K562 (cell line): Measurements from ENCODE around the gene TMEM126B. TPM values are rescaled to one million over a fixed set of nuclear protein-coding genes. Genes with fewer than 3 reads are reported as not detected.

ENCODE experiments used
- BRD4 ChIP-seq: fragments of 200-600 bp; sonication (generic); IDR thresholded peaks from 2 replicates; pipeline ENCODE4 v1.6.1; 2017; ENCODE audit warnings: inconsistent platforms
- ETV1 ChIP-seq: fragments of 450-650 bp; conservative IDR thresholded peaks from 2 replicates; pipeline ENCODE4 v1.6.1; 2016; ENCODE audit warnings: missing genetic modification characterization, control low read depth, low read depth, missing compliant biosample characterization
- ETV5 ChIP-seq: sonication (generic); formaldehyde crosslinking; IDR thresholded peaks from 2 replicates; pipeline ENCODE4 v1.4.0; 2020; ENCODE audit warnings: low read depth, mild to moderate bottlenecking, missing genetic modification reagents
- HDAC1 ChIP-seq, 2 experiments: fragments of 450-650 bp; IDR thresholded peaks; 2 replicates each; pipeline ENCODE4 v1.6.1; 2016 to 2017; ENCODE audit warnings: inconsistent platforms in 1 of 2, mild to moderate bottlenecking in 1 of 2, moderate library complexity in 1 of 2
- NCOA4 ChIP-seq: fragments of 450-650 bp; IDR thresholded peaks from 2 replicates; pipeline ENCODE4 v1.6.1; 2018; ENCODE audit warnings: mild to moderate bottlenecking; ENCODE audit not compliant: partially characterized antibody
- NONO ChIP-seq, 2 experiments: fragments of 200-400 bp in 1 of 2; fragments of 450-650 bp in 1 of 2; formaldehyde crosslinking in 1 of 2; IDR thresholded peaks; 2 replicates each; pipeline ENCODE4 v1.6.1; 2017; ENCODE audit warnings: low read depth in 2 of 2, mild to moderate bottlenecking in 2 of 2, moderate library complexity in 2 of 2, low read length in 1 of 2
- SNIP1 ChIP-seq: fragments of 450-650 bp; IDR thresholded peaks from 2 replicates; pipeline ENCODE4 v1.7.1; 2017; ENCODE audit warnings: low read depth, mild to moderate bottlenecking
- ZNF444 ChIP-seq: fragments of 250-450 bp; sonication (Bioruptor Pico); IDR thresholded peaks from 2 replicates; pipeline ENCODE4 v1.4.0; 2020; ENCODE audit warnings: mild to moderate bottlenecking, moderate library complexity
- ZNF507 ChIP-seq: conservative IDR thresholded peaks from 2 replicates; pipeline ENCODE4 v1.6.1; 2017; ENCODE audit warnings: missing genetic modification characterization, missing compliant biosample characterization
- ZNF830 ChIP-seq: fragments of 250-450 bp; sonication (Bioruptor Pico); IDR thresholded peaks from 2 replicates; pipeline ENCODE4 v1.5.0; 2021; ENCODE audit warnings: mild to moderate bottlenecking
- polyA plus RNA-seq, 8 experiments: library from polyadenylated mRNA; depleted of rRNA in 4 of 8; stranded (reverse) in 5 of 8; unstranded in 3 of 8; fragments of >200 nt; fragmentation: Nextera tagmentation in 2 of 8; fragmentation: Illumina TruSeq in 1 of 8; extraction: Ambion mirVana in 2 of 8; extraction: Trizol in 1 of 8; gene quantifications; 2 replicates each; pipeline versions ENCODE4 v1.2.1 to v1.2.3, GENCODE V29; 2011 to 2014; ENCODE audit warnings: inconsistent platforms in 1 of 8, missing spikeins in 1 of 8
- total RNA-seq, 7 experiments: library from RNA; depleted of rRNA in 6 of 7; stranded (reverse); fragments of >200 nt in 6 of 7; fragmentation: Illumina TruSeq in 2 of 7; extraction: Trizol in 2 of 7; gene quantifications; 2 replicates each; pipeline versions ENCODE4 v1.2.1 to v1.2.3, GENCODE V29; 2011 to 2021; ENCODE audit warnings: low replicate concordance in 1 of 7
- TF ChIP-seq, protein P1 (sequence below): fragments of 450-650 bp; IDR thresholded peaks from 2 replicates; pipeline ENCODE4 v1.6.1; 2016; ENCODE audit warnings: low read depth
- TF ChIP-seq, protein P2 (sequence below): fragments of 250-450 bp; sonication (Bioruptor Pico); IDR thresholded peaks from 2 replicates; pipeline ENCODE4 v1.5.0; 2021; ENCODE audit warnings: mild to moderate bottlenecking, moderate library complexity
- TF ChIP-seq, protein P3 (sequence below): fragments of 200-800 bp; sonication (Bioruptor generic); IDR thresholded peaks from 2 replicates; pipeline ENCODE4 v1.6.1; 2017; ENCODE audit warnings: missing genetic modification characterization, missing compliant biosample characterization

The TMEM126B gene
- total and polyA plus RNA-seq, 9 of the 15 experiments (the other 6 are each of a cell fraction or from before 2014, with no cell fraction given): 85.5 to 226 (median 164) TPM

DNA sequence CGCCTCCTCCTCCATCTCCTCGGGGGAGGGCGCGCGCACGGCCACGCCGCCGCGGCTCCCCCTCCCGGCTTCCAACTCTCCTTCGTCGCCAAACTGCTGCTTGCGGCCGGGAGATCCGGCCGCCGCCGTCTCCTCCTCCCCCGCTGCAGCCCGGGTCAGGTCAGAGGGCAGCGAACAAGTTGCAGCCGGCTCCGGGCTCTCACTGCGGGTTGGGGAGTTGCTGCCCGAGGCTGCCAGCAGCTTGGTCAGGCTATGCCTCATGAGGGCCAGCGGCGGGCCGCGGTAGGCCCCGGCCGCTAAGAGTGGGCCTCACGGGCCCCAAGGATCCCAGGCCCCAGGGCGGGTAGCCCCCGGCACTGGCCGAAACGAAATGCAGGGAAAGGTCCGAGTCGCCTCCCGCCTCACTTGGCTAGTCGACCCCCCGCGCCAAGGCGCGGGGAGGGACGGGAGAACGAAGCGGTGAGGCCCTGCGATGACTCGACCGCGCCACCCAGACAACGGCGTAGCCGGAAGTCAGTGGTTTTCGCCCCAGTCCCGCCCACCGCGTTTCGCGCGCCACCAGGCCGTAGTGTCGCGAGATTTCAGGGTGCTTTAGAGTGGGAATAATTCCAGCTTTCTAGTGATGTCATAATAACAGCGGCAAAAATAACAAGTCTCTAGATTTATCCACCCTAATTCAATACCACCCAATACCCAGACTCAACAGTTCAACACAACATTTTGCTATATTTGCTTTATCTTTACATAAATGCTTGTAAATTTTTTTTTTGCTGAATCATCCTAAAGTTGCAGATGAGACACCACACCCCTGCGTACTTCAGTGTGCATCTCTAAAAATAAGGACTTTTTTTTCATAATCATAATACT, 36.5 kb downstream of the TMEM126B start, which contains the start of gene CREBZF (continued):
- TF ChIP-seq, protein P1, sequence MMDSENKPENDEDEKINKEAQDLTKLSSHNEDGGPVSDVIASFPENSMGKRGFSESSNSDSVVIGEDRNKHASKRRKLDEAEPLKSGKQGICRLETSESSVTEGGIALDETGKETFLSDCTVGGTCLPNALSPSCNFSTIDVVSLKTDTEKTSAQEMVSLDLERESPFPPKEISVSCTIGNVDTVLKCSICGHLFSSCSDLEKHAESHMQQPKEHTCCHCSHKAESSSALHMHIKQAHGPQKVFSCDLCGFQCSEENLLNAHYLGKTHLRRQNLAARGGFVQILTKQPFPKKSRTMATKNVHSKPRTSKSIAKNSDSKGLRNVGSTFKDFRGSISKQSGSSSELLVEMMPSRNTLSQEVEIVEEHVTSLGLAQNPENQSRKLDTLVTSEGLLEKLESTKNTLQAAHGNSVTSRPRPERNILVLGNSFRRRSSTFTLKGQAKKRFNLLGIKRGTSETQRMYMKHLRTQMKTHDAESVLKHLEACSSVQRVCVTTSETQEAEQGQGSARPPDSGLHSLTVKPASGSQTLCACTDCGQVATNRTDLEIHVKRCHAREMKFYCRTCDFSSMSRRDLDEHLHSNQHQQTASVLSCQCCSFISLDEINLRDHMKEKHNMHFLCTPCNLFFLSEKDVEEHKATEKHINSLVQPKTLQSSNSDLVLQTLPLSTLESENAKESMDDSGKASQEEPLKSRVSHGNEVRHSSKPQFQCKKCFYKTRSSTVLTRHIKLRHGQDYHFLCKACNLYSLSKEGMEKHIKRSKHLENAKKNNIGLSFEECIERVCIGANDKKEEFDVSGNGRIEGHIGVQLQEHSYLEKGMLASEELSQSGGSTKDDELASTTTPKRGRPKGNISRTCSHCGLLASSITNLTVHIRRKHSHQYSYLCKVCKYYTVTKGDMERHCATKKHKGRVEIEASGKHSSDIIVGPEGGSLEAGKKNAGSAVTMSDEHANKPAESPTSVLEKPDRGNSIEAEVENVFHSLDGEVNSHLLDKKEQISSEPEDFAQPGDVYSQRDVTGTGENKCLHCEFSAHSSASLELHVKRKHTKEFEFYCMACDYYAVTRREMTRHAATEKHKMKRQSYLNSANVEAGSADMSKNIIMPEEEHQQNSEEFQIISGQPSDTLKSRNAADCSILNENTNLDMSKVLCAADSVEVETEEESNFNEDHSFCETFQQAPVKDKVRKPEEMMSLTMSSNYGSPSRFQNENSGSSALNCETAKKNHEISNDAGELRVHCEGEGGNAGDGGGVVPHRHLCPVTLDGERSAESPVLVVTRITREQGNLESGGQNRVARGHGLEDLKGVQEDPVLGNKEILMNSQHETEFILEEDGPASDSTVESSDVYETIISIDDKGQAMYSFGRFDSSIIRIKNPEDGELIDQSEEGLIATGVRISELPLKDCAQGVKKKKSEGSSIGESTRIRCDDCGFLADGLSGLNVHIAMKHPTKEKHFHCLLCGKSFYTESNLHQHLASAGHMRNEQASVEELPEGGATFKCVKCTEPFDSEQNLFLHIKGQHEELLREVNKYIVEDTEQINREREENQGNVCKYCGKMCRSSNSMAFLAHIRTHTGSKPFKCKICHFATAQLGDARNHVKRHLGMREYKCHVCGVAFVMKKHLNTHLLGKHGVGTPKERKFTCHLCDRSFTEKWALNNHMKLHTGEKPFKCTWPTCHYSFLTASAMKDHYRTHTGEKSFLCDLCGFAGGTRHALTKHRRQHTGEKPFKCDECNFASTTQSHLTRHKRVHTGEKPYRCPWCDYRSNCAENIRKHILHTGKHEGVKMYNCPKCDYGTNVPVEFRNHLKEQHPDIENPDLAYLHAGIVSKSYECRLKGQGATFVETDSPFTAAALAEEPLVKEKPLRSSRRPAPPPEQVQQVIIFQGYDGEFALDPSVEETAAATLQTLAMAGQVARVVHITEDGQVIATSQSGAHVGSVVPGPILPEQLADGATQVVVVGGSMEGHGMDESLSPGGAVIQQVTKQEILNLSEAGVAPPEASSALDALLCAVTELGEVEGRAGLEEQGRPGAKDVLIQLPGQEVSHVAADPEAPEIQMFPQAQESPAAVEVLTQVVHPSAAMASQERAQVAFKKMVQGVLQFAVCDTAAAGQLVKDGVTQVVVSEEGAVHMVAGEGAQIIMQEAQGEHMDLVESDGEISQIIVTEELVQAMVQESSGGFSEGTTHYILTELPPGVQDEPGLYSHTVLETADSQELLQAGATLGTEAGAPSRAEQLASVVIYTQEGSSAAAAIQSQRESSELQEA: no peak
- TF ChIP-seq NONO (IDR thresholded peaks at IDR 0.05; ENCODE audit: low read depth in 2 of 2, low read length in 1 of 2): peak; percentile 63; a peak in 2 of 4 replicates
- peak; percentile 80 for TF ChIP-seq ETV1
- TF ChIP-seq ZNF444: no peak
- TF ChIP-seq ETV5 (CRISPR knock-in tag): peak; percentile 88
- peak; percentile 91; the same call in 1 of the 2 replicates for TF ChIP-seq ZNF830 (CRISPR knock-in tag)
- TF ChIP-seq, protein P2, sequence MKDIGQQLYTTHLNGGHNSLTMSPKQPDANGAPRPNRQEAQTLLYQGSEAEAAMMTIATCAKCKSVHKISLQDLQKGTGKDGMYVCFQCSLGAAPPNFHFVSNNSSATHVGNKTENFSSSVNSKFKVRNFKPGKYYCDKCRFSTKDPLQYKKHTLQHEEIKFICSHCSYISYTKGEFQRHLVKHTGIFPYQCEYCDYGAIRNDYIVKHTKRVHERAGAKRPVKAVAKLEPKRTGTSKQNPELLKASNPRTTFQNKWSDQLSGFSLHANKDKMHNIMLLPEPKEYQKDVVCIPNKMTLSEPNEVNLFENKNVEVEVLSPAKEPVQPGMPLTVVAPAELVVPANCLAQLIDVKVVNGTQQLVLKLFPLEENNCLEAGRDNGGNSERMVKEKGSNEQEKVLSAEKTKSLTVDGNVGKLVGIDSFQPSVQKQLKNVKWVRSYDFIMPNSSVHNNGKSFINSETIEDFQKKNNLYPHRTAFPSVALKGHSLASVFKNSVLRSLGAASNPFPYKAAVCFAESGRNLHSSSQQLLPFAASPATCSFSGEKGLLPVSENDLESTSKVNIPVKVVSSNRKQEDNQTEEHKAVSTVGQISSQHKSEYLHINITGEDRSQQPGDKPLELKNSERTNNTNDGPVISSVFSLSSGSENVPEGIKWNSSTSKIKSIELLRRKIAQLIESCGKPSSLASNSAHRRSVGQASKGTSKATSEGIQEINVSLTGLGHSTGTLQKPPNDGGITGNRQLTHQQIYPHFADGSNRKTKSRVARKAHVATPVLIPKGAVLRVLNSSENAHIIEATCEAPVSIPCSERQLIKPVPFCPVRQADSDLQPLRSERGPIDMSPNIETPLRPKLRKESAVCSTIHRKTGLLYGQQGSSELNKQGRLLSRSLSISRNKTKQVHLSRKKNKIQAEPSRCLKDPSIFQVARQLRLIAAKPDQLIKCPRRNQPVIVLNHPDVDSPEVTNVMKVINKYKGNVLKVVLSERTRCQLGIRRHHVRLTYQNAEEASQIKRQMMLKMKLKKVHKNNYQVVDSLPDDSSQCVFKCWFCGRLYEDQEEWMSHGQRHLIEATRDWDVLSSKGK (CRISPR knock-in tag): no peak
- 0 out of 4 replicates have a peak, but pooled peaks of 1 of the 2 experiments have one; percentile 35 for TF ChIP-seq HDAC1 (IDR thresholded peaks at IDR 0.05)
- peak; percentile 85; the same call in 1 of the 2 replicates for TF ChIP-seq BRD4
- TF ChIP-seq, protein P3, sequence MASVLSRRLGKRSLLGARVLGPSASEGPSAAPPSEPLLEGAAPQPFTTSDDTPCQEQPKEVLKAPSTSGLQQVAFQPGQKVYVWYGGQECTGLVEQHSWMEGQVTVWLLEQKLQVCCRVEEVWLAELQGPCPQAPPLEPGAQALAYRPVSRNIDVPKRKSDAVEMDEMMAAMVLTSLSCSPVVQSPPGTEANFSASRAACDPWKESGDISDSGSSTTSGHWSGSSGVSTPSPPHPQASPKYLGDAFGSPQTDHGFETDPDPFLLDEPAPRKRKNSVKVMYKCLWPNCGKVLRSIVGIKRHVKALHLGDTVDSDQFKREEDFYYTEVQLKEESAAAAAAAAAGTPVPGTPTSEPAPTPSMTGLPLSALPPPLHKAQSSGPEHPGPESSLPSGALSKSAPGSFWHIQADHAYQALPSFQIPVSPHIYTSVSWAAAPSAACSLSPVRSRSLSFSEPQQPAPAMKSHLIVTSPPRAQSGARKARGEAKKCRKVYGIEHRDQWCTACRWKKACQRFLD (CRISPR knock-in tag): no peak; the same call in none of the 2 replicates
- TF ChIP-seq SNIP1: no peak
- TF ChIP-seq NCOA4: no peak
- no peak for TF ChIP-seq ZNF507 (tag)
